Measurements from ENCODE around the gene ABI2.
"Not testable (repeated sequence)": the region's sequence is repeated elsewhere in the genome, so short reads cannot be mapped to it uniquely, and the experiment has no call there.

Gene ABI2

GRCh38 chr2:203341741-203342310, 13.6 kb downstream of the ABI2 start:
- TF ChIP-seq, protein P1, sequence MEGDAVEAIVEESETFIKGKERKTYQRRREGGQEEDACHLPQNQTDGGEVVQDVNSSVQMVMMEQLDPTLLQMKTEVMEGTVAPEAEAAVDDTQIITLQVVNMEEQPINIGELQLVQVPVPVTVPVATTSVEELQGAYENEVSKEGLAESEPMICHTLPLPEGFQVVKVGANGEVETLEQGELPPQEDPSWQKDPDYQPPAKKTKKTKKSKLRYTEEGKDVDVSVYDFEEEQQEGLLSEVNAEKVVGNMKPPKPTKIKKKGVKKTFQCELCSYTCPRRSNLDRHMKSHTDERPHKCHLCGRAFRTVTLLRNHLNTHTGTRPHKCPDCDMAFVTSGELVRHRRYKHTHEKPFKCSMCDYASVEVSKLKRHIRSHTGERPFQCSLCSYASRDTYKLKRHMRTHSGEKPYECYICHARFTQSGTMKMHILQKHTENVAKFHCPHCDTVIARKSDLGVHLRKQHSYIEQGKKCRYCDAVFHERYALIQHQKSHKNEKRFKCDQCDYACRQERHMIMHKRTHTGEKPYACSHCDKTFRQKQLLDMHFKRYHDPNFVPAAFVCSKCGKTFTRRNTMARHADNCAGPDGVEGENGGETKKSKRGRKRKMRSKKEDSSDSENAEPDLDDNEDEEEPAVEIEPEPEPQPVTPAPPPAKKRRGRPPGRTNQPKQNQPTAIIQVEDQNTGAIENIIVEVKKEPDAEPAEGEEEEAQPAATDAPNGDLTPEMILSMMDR (conservative IDR thresholded peaks at IDR 0.05), result no peak
- no peak for TF ChIP-seq ZFX (IDR thresholded peaks at IDR 0.05)
- H3K27ac ChIP-seq, result no peak overlapping the region

GRCh38 chr2:203342374-203342773, 14.2 kb downstream of the ABI2 start:
- H3K27ac ChIP-seq, result not testable (repeated sequence)

- TF ChIP-seq ZFX (IDR thresholded peaks at IDR 0.05), result no peak
- TF ChIP-seq, protein P1 (conservative IDR thresholded peaks at IDR 0.05), result no peak
Measured at GRCh38 chr2:203344667-203345066, 16.5 kb downstream of the ABI2 start.

GRCh38 chr2:203346612-203347011, 18.4 kb downstream of the ABI2 start:
- H3K27ac ChIP-seq, result no peak overlapping the region
- TF ChIP-seq, protein P1 (conservative IDR thresholded peaks at IDR 0.05), result no peak
- TF ChIP-seq ZFX (IDR thresholded peaks at IDR 0.05), result no peak

More at GRCh38 chr2:203344667-203345066, 16.5 kb downstream of the ABI2 start:
- H3K27ac ChIP-seq, result no peak overlapping the region

DNA sequence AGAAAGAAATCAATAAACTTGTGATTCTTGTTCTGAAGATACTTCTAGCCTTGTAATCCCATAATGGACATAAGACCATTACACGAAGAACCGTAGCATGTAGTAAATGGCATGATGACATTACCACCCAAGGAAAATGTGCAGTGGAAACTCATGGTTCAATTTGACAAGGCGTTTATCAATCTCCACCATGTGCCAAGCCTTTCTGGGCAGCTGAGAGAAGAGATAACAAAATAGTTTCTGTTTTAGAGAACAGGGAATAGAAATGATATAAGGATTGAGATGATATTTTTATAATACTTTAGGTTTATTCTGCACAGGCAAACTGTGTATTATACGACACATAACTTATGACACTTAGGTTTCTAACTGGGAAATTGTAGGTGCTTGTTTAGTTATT, 19.2 kb downstream of the ABI2 start:
- no peak overlapping the region for H3K27ac ChIP-seq
- TF ChIP-seq, protein P1 (conservative IDR thresholded peaks at IDR 0.05), result no peak
- no peak for TF ChIP-seq ZFX (IDR thresholded peaks at IDR 0.05)

GRCh38 chr2:203352604-203353255, 24.5 kb downstream of the ABI2 start:
- H3K27ac ChIP-seq, result no peak overlapping the region
- TF ChIP-seq, protein P1 (conservative IDR thresholded peaks at IDR 0.05), result no peak
- no peak for TF ChIP-seq ZFX (IDR thresholded peaks at IDR 0.05)

DNA sequence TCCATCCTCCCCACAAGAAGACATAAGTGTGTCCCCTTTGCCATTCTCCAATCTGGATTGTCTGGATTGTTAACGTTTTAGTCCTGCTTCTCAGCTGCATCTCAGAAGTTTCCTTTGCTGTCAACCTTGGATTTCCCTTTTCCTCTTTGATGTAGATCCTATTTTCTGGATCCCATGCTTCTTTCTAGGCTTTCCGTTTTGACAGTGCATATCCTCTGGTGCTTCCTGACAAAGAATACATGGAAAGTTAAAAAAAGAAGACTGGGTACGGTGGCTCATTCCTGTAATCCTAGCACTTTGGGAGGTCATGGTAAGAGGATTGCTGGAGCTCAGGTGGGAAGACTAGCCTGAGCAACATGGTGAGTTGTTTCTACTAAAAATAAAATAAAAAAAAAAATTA, 26.8 kb downstream of the ABI2 start:
- H3K27ac ChIP-seq, result no peak overlapping the region
- TF ChIP-seq, protein P1 (conservative IDR thresholded peaks at IDR 0.05), result no peak
- TF ChIP-seq ZFX (IDR thresholded peaks at IDR 0.05), result no peak

GRCh38 chr2:203359450-203359849, 31.3 kb downstream of the ABI2 start:
- TF ChIP-seq, protein P1 (conservative IDR thresholded peaks at IDR 0.05), result no peak
- TF ChIP-seq ZFX (IDR thresholded peaks at IDR 0.05), result no peak
- no peak overlapping the region for H3K27ac ChIP-seq

All from C4-2B (cell line).